ENCODE data around the gene TTLL12.
A peak's percentile ranks its signal among the peaks of the same experiment; 100 is the strongest.
"Not testable (repeated sequence)": the region's sequence is repeated elsewhere in the genome, so short reads cannot be mapped to it uniquely, and the experiment has no call there.

The TTLL12 gene

GRCh38 chr22:43153899-43154298 lies 33.0 kb downstream of the TTLL12 start:
- no peak for DNase-seq
- TF ChIP-seq POLR2A (IDR thresholded peaks at IDR 0.05; ENCODE audit: low read length), result no peak
- TF ChIP-seq GATA1 (IDR thresholded peaks at IDR 0.05; ENCODE audit: low read depth, low read length), result no peak

DNA sequence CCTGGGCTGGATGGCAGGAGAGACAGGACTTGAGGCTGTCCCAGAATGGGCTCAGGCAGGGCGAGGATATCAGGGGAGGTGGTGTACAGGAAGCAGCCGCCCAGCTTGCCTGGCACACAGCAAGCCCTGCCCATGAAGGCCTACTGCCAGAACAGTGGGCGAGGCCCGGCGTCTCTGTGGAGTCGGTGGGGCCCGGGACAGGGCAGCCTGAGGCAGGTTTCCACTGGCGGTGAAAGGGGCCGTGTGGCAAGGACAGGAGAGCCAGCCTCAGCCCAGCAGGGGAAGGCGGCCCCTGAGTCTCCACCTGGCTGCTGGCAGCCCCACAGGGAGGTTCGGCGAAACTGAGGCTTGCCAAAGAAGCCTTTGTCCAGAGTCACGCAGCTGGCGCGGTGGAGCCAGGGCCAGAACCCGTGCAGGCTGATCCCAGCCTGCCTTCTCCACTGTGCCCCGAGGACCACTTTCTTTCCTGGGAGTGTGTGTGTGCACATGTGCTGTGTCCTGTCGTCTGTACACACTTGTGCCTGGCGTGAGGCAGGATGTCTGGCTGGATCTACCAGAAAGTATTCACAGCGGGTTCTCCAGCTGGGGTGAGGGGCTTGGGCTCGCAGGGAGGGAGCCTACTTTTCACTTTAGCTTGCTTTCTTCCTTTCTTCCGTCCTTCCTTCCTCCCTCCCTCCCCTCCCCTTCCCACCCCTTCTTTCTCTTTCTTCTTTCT lies 34.4 kb downstream of the TTLL12 start:
- DNase-seq, result peak in 1 of 2 experiments; percentile 25
- TF ChIP-seq POLR2A (IDR thresholded peaks at IDR 0.05; ENCODE audit: low read length), result peak; percentile 65
- no peak for TF ChIP-seq GATA1 (IDR thresholded peaks at IDR 0.05; ENCODE audit: low read depth, low read length)

- DNase-seq, result no peak
- TF ChIP-seq GATA1 (IDR thresholded peaks at IDR 0.05; ENCODE audit: low read depth, low read length) (no peak), POLR2A (IDR thresholded peaks at IDR 0.05; ENCODE audit: low read length) (no peak)
These were observed 35.0 kb downstream of the TTLL12 start for GRCh38 chr22:43152003-43152356.

DNA sequence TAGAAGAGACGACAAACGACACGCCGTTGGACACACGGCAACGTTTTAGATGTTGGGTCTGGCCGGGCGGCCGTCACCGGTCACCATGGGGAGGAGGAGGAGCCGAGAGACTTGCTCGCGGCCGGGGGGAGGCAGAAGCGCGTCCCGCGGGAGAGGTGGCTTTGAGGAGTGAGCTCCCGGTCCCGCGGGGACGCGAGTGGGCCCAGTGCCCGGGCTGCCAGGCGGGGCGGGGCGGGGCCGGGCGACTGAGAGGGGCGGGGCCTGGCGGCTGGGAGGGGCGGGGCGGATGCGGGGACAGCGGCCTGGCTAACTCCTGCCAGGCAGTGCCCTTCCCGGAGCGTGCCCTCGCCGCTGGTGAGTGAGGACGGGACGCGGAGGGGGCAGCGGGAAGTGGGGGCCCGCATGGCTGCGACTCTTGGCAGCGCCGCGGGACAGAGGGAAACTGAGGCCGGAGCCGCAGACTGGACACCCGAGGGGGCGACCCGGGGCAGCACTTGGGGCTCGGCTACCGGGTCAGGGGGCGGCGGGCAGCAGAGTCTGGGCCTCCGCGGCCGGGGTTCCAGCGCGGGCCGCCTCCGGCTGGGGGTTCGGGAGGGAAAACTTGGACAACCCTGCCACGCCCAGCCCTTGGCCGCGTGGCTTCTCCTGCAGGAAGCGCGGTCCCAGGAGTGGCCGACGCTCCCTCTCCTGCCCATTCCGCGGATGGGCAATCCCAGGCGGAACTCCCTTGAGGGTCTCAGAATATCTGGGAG lies 35.5 kb downstream of the TTLL12 start, which contains the start of gene TSPO:
TSPO (plus strand) TSS at position 309 of the 752 bp plus-strand sequence. CDS start 7,680 bp downstream, outside the sequence.
- DNase-seq, result peak; percentile 60 to 74
- TF ChIP-seq POLR2A (IDR thresholded peaks at IDR 0.05; ENCODE audit: low read length), result no peak
- no peak for TF ChIP-seq GATA1 (IDR thresholded peaks at IDR 0.05; ENCODE audit: low read depth, low read length)

DNA sequence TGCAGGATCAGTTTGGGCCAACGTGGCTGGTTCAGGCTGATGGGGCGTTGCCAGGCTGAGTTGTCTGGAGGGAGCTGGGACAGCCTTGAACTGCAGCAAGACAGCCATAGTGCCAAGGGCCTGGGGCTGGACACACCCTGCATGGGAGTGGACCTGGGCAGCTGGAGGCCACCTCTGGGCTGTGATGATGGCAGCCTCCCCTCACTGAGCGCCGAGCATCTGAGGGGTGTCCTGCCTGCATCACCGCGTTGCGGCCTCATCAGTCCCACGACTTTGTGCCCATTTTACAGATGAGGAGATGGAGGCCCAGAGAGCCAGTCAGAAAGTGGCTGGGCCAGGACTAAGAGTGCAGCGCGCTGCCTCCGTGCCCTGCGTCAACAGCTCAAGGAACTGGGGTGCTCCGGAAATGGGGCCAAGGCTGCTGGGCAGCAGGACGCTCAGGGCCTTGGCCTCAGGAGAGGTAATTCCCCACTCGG lies 36.2 kb downstream of the TTLL12 start:
- no peak for TF ChIP-seq POLR2A (IDR thresholded peaks at IDR 0.05; ENCODE audit: low read length)
- TF ChIP-seq GATA1 (IDR thresholded peaks at IDR 0.05; ENCODE audit: low read depth, low read length), result no peak
- no peak for DNase-seq

GRCh38 chr22:43148581-43148980 lies 38.4 kb downstream of the TTLL12 start:
- DNase-seq, result no peak
- no peak for TF ChIP-seq POLR2A (IDR thresholded peaks at IDR 0.05; ENCODE audit: low read length)
- TF ChIP-seq GATA1 (IDR thresholded peaks at IDR 0.05; ENCODE audit: low read depth, low read length), result no peak

DNA sequence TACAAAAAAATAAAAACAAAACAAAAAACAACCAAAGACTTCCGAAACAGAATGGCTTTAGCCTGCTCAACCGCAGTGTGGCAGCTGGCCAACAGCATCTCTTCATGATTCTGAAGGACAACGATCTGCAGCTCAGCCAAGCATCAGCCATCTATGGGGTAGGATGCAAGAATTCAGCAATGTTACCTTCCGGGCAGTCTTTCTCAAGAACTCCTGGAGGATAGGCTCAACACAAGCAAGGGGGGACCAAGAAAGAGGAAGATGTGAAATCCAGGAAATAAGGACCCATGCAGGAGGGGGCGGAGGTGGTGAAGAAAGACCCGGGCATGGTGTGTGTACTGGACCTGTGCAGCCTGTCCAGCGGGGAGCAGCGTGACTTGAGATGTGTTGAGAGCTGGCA lies 39.1 kb downstream of the TTLL12 start:
- no peak for DNase-seq
- TF ChIP-seq POLR2A (IDR thresholded peaks at IDR 0.05; ENCODE audit: low read length) (no peak), GATA1 (IDR thresholded peaks at IDR 0.05; ENCODE audit: low read depth, low read length) (no peak)

GRCh38 chr22:43146332-43146731 lies 40.6 kb downstream of the TTLL12 start:
- not testable (repeated sequence) for DNase-seq

DNA sequence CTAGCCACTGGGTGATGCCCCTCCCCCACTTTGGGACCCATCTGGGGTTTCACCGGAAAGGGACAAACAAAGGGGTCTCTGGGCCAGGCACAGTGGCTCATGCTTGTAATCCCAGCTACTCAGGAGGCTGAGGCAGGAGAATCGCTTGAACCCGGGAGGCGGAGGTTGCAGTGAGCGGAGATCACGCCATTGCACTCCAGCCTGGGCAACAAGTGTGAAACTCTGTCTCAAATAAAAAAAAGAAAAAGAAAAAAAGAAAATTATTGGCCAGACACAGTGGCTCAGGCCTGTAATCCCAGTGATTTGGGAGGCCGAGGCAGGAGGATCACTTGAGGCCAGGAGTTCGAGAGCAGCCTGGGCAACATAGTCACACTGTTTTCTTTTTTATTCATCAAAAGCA lies 41.6 kb downstream of the TTLL12 start:
- DNase-seq, result not testable (repeated sequence)

DNA sequence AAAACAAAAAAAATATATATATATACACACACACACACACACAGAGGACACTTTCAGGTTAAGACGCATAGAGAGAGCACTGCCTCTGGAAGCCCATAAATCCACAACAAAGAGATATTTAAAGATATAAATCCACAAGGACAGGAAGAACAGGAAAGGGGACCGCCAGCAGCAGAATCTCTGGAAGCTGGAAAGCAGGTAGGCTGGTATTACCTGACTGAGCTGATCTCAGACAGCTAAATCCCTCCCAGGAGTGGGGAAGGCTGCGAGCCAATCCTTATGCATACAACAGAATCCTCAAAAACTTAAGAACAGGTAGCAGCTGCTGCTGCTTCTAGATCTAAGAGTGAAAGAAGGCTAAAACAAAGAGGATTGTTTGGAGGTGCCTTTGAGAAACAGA lies 42.0 kb downstream of the TTLL12 start:
- TF ChIP-seq POLR2A (IDR thresholded peaks at IDR 0.05; ENCODE audit: low read length) (no peak), GATA1 (IDR thresholded peaks at IDR 0.05; ENCODE audit: low read depth, low read length) (no peak)
- DNase-seq, result no peak

GRCh38 chr22:43142880-43143562 lies 43.9 kb downstream of the TTLL12 start, which contains the start of gene MCAT:
Gene MCAT, minus strand, starts transcription at chr22:43143398. Its CDS starts 50 bp downstream, at chr22:43143348.
- TF ChIP-seq POLR2A (IDR thresholded peaks at IDR 0.05; ENCODE audit: low read length), result peak; percentile 59
- TF ChIP-seq GATA1 (IDR thresholded peaks at IDR 0.05; ENCODE audit: low read depth, low read length), result no peak
- DNase-seq, result peak; percentile 85 to 89

DNA sequence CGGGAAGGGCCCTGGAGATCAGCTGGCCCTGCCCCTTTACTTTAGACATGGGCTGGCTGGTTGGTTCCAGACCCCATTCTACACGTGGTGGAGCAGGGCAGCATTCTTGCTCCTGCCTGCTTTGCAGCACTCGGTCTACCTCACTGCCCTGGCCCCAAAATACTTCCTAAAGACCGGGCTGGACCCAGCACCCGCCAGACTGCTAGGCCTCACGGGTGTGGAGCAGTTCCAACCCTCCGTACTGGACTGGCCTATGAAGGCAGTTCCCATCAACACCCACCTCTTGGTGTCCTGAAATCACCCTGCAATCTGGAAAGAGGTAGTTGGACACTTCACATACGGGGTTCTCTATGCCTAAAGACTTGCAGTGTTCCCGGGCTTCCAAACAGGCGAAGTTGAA lies 50.1 kb downstream of the TTLL12 start:
- DNase-seq, result no peak
- TF ChIP-seq POLR2A (IDR thresholded peaks at IDR 0.05; ENCODE audit: low read length), result no peak
- no peak for TF ChIP-seq GATA1 (IDR thresholded peaks at IDR 0.05; ENCODE audit: low read depth, low read length)

DNA sequence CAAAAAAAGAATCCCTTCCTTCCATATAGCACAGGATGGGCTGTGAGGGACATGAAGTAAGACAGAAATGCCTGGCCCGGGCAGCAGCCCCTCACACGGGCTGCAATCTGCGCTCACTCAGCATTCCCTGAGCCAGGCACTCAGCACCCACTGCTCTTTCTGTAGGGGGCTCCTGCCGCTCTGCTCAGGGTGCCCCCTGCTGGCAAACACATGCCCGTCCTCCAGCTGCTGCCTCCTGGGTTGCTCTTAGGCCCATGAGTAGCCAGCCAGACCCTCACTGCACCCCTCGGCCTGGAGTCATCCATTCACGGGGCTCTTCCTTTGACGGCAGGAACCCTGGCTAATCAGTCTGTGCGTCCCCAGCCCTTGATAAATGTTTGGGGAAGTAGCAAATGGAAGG lies 50.7 kb downstream of the TTLL12 start:
- no peak for TF ChIP-seq GATA1 (IDR thresholded peaks at IDR 0.05; ENCODE audit: low read depth, low read length)
- TF ChIP-seq POLR2A (IDR thresholded peaks at IDR 0.05; ENCODE audit: low read length), result no peak
- DNase-seq, result peak; percentile 53 to 68

GRCh38 chr22:43135565-43135964 lies 51.4 kb downstream of the TTLL12 start:
- TF ChIP-seq POLR2A (IDR thresholded peaks at IDR 0.05; ENCODE audit: low read length) (no peak), GATA1 (IDR thresholded peaks at IDR 0.05; ENCODE audit: low read depth, low read length) (no peak)
- no peak for DNase-seq
